A549 treated with CORT108297 at 1 μM for 4 hours (cell line): ENCODE measurements around the gene VPREB3. TPM values are rescaled to one million over a fixed set of nuclear protein-coding genes. Genes with fewer than 3 reads are reported as not detected.

Experiments
- total RNA-seq: library from RNA; stranded (reverse); fragments of 200-300 nt; extraction: Qiagen RNA extraction; gene quantifications from 5 replicates; pipeline ENCODE4 v1.2.3, GENCODE V29; 2022

VPREB3 gene
- total RNA-seq: 0.82 to 1.9 TPM (median 1.00 TPM) in 5 replicates

GRCh38 chr22:23754220-23754919 is at the start of gene VPREB3:
Gene VPREB3 (minus strand): TSS chr22:23754425. CDS start chr22:23754363, 62 bp downstream.

GRCh38 chr22:23786752-23787599 is 32.8 kb upstream of the VPREB3 start, which contains the start of gene SMARCB1:
Gene SMARCB1 (plus strand): TSS chr22:23786966. CDS start chr22:23787170, 204 bp downstream.

GRCh38 chr22:23772649-23773473 is 18.6 kb upstream of the VPREB3 start, which contains the start of gene MMP11:
Gene MMP11 (plus strand): TSS chr22:23772849. CDS start chr22:23772871, 22 bp downstream.

GRCh38 chr22:23767673-23768548 is 13.7 kb upstream of the VPREB3 start, which contains the start of gene CHCHD10:
Gene CHCHD10 (minus strand): TSS chr22:23767972. CDS start chr22:23767874, 98 bp downstream.

GRCh38 chr22:23762842-23763578 is 8.8 kb upstream of the VPREB3 start, which contains the start of gene C22orf15:
Gene C22orf15 (plus strand): TSS chr22:23762990. CDS start chr22:23763307, 317 bp downstream.

DNA sequence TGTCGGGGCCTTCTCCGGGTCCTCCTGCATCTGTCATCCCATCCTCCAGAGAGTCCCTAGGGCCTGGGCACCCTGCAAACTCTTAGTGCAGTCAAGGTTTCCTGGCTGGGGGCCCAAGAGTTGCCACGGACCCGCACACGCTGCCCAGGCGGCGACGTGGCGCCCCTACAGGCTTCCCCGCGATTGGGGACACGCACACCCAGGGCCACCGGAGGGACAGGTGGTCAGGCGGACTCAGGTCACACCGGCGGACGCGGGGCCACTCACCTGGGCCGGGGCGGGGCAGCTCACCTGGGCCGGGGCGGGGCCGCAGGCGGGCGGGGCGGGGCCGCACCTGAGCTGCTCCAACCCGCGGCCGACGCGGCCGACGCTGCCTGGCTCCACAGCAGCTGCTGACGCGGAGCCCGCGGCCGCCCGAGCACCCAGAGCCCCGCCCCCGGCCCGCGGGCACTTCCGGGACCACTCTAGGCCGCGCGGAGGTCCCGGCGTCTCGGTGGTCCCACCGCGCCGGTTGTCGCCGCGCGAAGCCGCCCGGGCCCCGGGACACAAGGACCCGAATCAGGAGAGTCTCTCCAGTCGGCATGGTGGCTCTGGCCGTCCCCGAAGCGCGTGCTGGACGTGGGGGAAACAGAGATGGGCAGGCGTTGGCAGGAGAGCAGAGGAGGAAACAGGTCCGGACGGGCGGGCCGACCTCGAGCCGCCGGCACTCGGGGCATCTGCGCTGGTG is 3.3 kb downstream of the VPREB3 start, which contains the start of gene ZNF70:
ZNF70 (minus strand) TSS at position 399 of the 727 bp plus-strand sequence. CDS start 5,972 bp downstream, outside the sequence.

Other genes starting within 250 kb of the VPREB3 start
- gene IGLL1, start 174.1 kb downstream of the VPREB3 start, total RNA-seq: not detected in 5 replicates
- 0.08 to 0.43 TPM (median 0.12 TPM) in 4 of 5 replicates, not detected in the other for gene DRICH1, start 122.1 kb downstream of the VPREB3 start, total RNA-seq
- gene RGL4, start 63.4 kb downstream of the VPREB3 start, total RNA-seq: 0.05 TPM in 1 of 5 replicates, not detected in the others
- gene ZNF70, start 3.3 kb downstream of the VPREB3 start, total RNA-seq: 0.82 to 1.3 TPM (median 0.96 TPM) in 5 replicates
- gene C22orf15, start 8.6 kb upstream of the VPREB3 start, total RNA-seq: not detected in 5 replicates
- gene CHCHD10, start 13.5 kb upstream of the VPREB3 start, total RNA-seq: 73.8 to 194 TPM (median 186 TPM) in 5 replicates
- 0.12 to 0.24 TPM (median 0.21 TPM) in 5 replicates for gene MMP11, start 18.4 kb upstream of the VPREB3 start, total RNA-seq
- gene SMARCB1, start 32.5 kb upstream of the VPREB3 start, total RNA-seq: 47.8 to 56.3 TPM (median 51.4 TPM) in 5 replicates
- gene DERL3, start 84.6 kb upstream of the VPREB3 start, total RNA-seq: 0.17 to 1.6 TPM (median 0.34 TPM) in 5 replicates
- gene SLC2A11, start 103.5 kb upstream of the VPREB3 start, total RNA-seq: 6.4 to 9.9 TPM (median 9.7 TPM) in 5 replicates
- 477 to 982 TPM (median 945 TPM) in 5 replicates for gene MIF, start 140.0 kb upstream of the VPREB3 start, total RNA-seq
- 0.21 to 0.47 TPM (median 0.35 TPM) in 5 replicates for gene GSTT2B, start 206.8 kb upstream of the VPREB3 start, total RNA-seq
- gene DDTL, start 212.5 kb upstream of the VPREB3 start, total RNA-seq: 1.5 to 2.1 TPM (median 1.9 TPM) in 5 replicates
- 108 to 180 TPM (median 165 TPM) in 5 replicates for gene DDT, start 220.0 kb upstream of the VPREB3 start, total RNA-seq
- 0.11 to 0.20 TPM in 2 of 5 replicates, not detected in the others for gene GSTT2, start 225.7 kb upstream of the VPREB3 start, total RNA-seq